ENCODE data around the gene DPP7.
"Not testable (repeated sequence)": the region's sequence is repeated elsewhere in the genome, so short reads cannot be mapped to it uniquely, and the experiment has no call there.

The DPP7 gene

GRCh38 chr9:137147793-137148160 is 33.2 kb upstream of the DPP7 start:
- DNase-seq, result no peak

- no peak for DNase-seq
These were observed 32.7 kb upstream of the DPP7 start for GRCh38 chr9:137147091-137147792.

- no peak for DNase-seq
These were observed 32.0 kb upstream of the DPP7 start for GRCh38 chr9:137146527-137146918.

- no peak for DNase-seq
These were observed 31.4 kb upstream of the DPP7 start for GRCh38 chr9:137145731-137146526.

- no peak for DNase-seq
These were observed 28.9 kb upstream of the DPP7 start for GRCh38 chr9:137143459-137143858.

GRCh38 chr9:137141976-137142936 is 27.7 kb upstream of the DPP7 start:
- DNase-seq, result no peak

- DNase-seq, result no peak
These were observed 26.7 kb upstream of the DPP7 start for GRCh38 chr9:137141050-137141810.

- DNase-seq, result no peak
These were observed 25.8 kb upstream of the DPP7 start for GRCh38 chr9:137140151-137141012.

- DNase-seq, result no peak
These were observed 25.1 kb upstream of the DPP7 start for GRCh38 chr9:137139468-137140150.

- DNase-seq, result no peak
These were observed 24.4 kb upstream of the DPP7 start, which contains the start of gene GRIN1 for GRCh38 chr9:137138722-137139467. GRIN1 (plus strand) TSS chr9:137139154; CDS start chr9:137139487, 333 bp downstream.

- no peak for DNase-seq
These were observed 23.7 kb upstream of the DPP7 start for GRCh38 chr9:137138058-137138721.

GRCh38 chr9:137136881-137137607 is 22.5 kb upstream of the DPP7 start:
- no peak for DNase-seq

- no peak for DNase-seq
These were observed 21.8 kb upstream of the DPP7 start for GRCh38 chr9:137136261-137136880.

GRCh38 chr9:137135154-137135553 is 20.6 kb upstream of the DPP7 start:
- DNase-seq, result not testable (repeated sequence)

GRCh38 chr9:137134191-137134590 is 19.7 kb upstream of the DPP7 start:
- no peak for DNase-seq

- DNase-seq, result no peak
These were observed 15.7 kb upstream of the DPP7 start for GRCh38 chr9:137130176-137130755.

GRCh38 chr9:137129456-137130175 is 15.1 kb upstream of the DPP7 start:
- peak; percentile 90 for DNase-seq

All from stimulated activated naive CD4-positive, alpha-beta T cell treated with Interleukin-2 at 50 U/mL for 16 hours (primary cell).